RWPE1 (cell line): ENCODE measurements around the gene SH3RF3.

Experiments used
- CTCF ChIA-PET: fragments of 350-600 bp; sonication (Branson Sonifier 250); formaldehyde crosslinking; extraction: SDS; loops from one replicate; lab custom pipeline; 2021; lab: Yijun Ruan, JAX
- POLR2A ChIA-PET: fragments of 400-600 bp; formaldehyde crosslinking; extraction: SDS; loops from one replicate; lab custom pipeline; 2020; ENCODE audit warnings: antibody characterized with exemption; ENCODE audit not compliant: low non-redundant PET; lab: Yijun Ruan, JAX
- DNase-seq: peaks from one replicate; pipeline ENCODE4 v3.0.0; 2012; ENCODE audit warnings: low spot score
- H3K27ac ChIP-seq: fragments of 450-650 bp; 2 replicates; pipeline ENCODE4 v1.5.1; 2017
- CTCF ChIP-seq: fragments of 450-650 bp; conservative IDR thresholded peaks from 2 replicates; pipeline ENCODE4 v1.5.1; 2017; ENCODE audit warnings: low read depth, mild to moderate bottlenecking

The SH3RF3 gene

DNA sequence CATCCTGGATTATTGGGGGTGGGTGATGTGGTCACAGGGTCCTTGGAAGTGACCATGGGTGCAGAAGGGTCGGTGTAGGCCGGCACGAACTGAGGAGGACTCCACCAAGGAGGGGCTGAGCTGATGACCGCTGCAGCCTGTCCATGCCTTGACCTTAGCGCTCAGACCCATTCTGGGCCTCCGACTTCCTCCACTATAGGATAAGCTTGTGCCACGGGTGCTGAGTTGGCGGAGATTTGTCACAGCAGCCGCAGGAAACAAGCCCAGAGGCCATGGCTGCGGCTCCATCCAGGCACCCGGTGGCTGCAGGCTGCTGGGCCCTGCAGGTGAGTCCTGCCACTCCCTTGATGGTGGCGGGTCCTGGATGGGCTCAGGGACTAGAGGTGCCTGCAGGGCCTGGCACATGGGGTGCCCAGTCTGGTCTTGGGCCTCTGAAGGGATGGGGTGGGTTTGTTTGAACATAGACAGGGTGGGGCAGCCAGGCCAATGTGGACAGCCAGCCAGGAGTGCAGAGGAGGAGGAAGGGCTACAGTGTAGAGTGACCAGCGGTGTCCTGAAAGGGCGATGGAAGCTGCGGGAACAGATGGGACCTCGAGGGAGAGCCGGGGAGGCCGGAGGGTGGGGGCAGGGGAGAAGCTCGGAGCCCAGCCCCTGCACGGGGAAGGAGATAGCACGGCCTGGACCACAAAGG lies 400.0 kb downstream of the SH3RF3 start:
- TF ChIP-seq CTCF, result no peak
- H3K27ac ChIP-seq, result no peak overlapping the region
- ChIA-PET POLR2A (no interaction called here), CTCF (no interaction called here)
- DNase-seq, result no peak

- no peak for DNase-seq
- no peak overlapping the region for H3K27ac ChIP-seq
- CTCF ChIA-PET, result no interaction called here
Observed at GRCh38 chr2:109529532-109530449, 400.8 kb downstream of the SH3RF3 start.

GRCh38 chr2:109530712-109531111 lies 401.7 kb downstream of the SH3RF3 start:
- ChIA-PET CTCF (no interaction called here), POLR2A (no interaction called here)
- no peak for DNase-seq
- H3K27ac ChIP-seq, result no peak overlapping the region
- TF ChIP-seq CTCF, result no peak

More at GRCh38 chr2:109529532-109530449, 400.8 kb downstream of the SH3RF3 start:
- no peak for TF ChIP-seq CTCF
- POLR2A ChIA-PET, result no interaction called here

GRCh38 chr2:109531221-109531620 lies 402.2 kb downstream of the SH3RF3 start:
- no peak for TF ChIP-seq CTCF
- ChIA-PET POLR2A (no interaction called here), CTCF (no interaction called here)
- no peak for DNase-seq
- no peak overlapping the region for H3K27ac ChIP-seq

- DNase-seq, result no peak
- ChIA-PET POLR2A (no interaction called here), CTCF (interaction anchor here (0.6 to 1.0 kb wide), 2 partner anchors 22 to 56 kb away, joined by 4 read pairs; no protein-coding TSS in a partner anchor)
- H3K27ac ChIP-seq, result no peak overlapping the region
- TF ChIP-seq CTCF, result no peak
Observed at GRCh38 chr2:109531896-109532727, 403.1 kb downstream of the SH3RF3 start.

DNA sequence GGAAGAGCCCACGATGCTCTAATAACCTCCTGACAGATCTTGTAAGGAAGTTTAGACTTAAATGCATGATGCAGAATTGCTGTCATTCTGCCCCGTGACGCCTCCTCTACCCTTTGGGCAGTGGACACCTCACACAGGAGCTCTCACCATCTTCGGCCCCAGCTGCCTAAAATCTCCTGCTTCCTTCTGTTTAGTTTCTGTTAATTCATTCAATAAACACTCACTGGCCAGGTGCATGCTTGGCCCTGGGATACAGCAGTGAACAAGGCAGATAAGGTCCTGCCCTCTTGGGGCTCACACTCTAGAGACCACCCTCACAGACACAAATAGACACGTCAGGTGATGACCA lies 403.7 kb downstream of the SH3RF3 start:
- H3K27ac ChIP-seq, result no peak overlapping the region
- POLR2A ChIA-PET, result no interaction called here
- no peak for TF ChIP-seq CTCF
- no peak for DNase-seq
- CTCF ChIA-PET, result interaction anchor here (0.6 to 1.0 kb wide), 2 partner anchors 57 to 442 kb away, joined by 3 to 4 read pairs; no protein-coding TSS in a partner anchor
